Measurements from ENCODE around the gene KCNAB2.

- TF ChIP-seq CTCF (IDR thresholded peaks at IDR 0.05; ENCODE audit: low read depth, low read length, poor library complexity, severe bottlenecking) (no peak), EZH2phosphoT487 (IDR thresholded peaks at IDR 0.05; ENCODE audit: borderline replicate concordance, low read length) (no peak)
Measured at GRCh38 chr1:6030547-6031261, 15.0 kb upstream of the KCNAB2 start.
